ENCODE data around the gene FAM25G. TPM values are rescaled to one million over a fixed set of nuclear protein-coding genes. Genes with fewer than 3 reads are reported as not detected.
A peak's percentile ranks its signal among the peaks of the same experiment; 100 is the strongest.
"Not testable (repeated sequence)": the region's sequence is repeated elsewhere in the genome, so short reads cannot be mapped to it uniquely, and the experiment has no call there.

Gene FAM25G
- total and polyA plus RNA-seq, 2 of the 13 experiments (the other 11 are each of a cell fraction or from before 2014, with no cell fraction given): not detected

- H3K4me2 ChIP-seq (ENCODE audit: low read depth, low read length): peak overlapping the region; percentile 19; the same call in 1 of the 2 replicates
- H3K27me3 ChIP-seq (ENCODE audit: control insufficient read depth in 1 of 2, insufficient read depth in 2 of 2, low read length in 2 of 2): peaks cover 7 to 28% of the 10 kb centered on the region in 2 experiments; a peak in 4 of 5 replicates
- no peaks in the 10 kb centered on the region for H4K20me1 ChIP-seq (ENCODE audit: insufficient read depth, low read length)
- ATAC-seq (peak; percentile 36), DNase-seq (ENCODE audit: low spot score) (no peak), FAIRE-seq (no peak)
- ChIA-PET POLR2A (no interaction called here), CTCF (ENCODE audit: low intra/inter-chr PET ratio, low total read pairs) (no interaction called here)
- intact Hi-C loops (cut with micrococcal nuclease; ENCODE audit: unreplicated experiment): no loop called here
- H3K9me3 ChIP-seq (ENCODE audit: low read length): no peaks in the 10 kb centered on the region
- TF ChIP-seq HCFC1 (IDR thresholded peaks at IDR 0.05; ENCODE audit: low read depth, low read length) (no peak), ZBTB34 (CRISPR knock-in tag; IDR thresholded peaks at IDR 0.05) (no peak)
- H2AFZ ChIP-seq (ENCODE audit: low read length): no peak overlapping the region
- H3K4me3 ChIP-seq (replicated peaks in 1 of 3; ENCODE audit: insufficient read depth in 1 of 3, low read depth in 2 of 3, low read length in 3 of 3): 0 out of 6 replicates have a peak overlapping the region, but pooled peaks of 1 of the 3 experiments have one; percentile 17
- H3K4me1 ChIP-seq (ENCODE audit: insufficient read depth, low read length): peaks cover 33% of the 10 kb centered on the region
- in situ Hi-C loops (cut with HindIII; ENCODE audit: extremely low pct_ligation_motif_present, low pct_unique_long_range_greater_than_20kb): no loop called here
- BruUV-seq (replicated peaks): no TSS peak
- no peaks in the 10 kb centered on the region for H3K79me2 ChIP-seq (ENCODE audit: insufficient read depth, low read length)
- H3K27ac ChIP-seq (ENCODE audit: extremely low read length, insufficient read depth, low read length): no peak overlapping the region
- 0% methylated on average over 2 of the region's 8 CpGs for WGBS (ENCODE audit: low lambda C conversion rate)
- no peak overlapping the region for H3K9ac ChIP-seq (ENCODE audit: insufficient read depth, low read depth, low read length)
- H3K36me3 ChIP-seq (replicated peaks in 1 of 2; ENCODE audit: control insufficient read depth in 1 of 2, insufficient read depth in 2 of 2, low read length in 2 of 2): no peaks in the 10 kb centered on the region
These were observed 35.3 kb downstream of the FAM25G start for GRCh38 chr10:47456079-47456785.

- H3K9ac ChIP-seq (ENCODE audit: insufficient read depth, low read depth, low read length); FAIRE-seq: not testable (repeated sequence)
- WGBS (ENCODE audit: low lambda C conversion rate): 31% methylated on average over 9 of the region's 9 CpGs
These were observed 36.0 kb downstream of the FAM25G start for GRCh38 chr10:47455350-47456078.

More at GRCh38 chr10:47455350-47456078, 36.0 kb downstream of the FAM25G start:
- H2AFZ ChIP-seq (ENCODE audit: low read length); in situ Hi-C loops (cut with HindIII; ENCODE audit: extremely low pct_ligation_motif_present, low pct_unique_long_range_greater_than_20kb); BruUV-seq (replicated peaks); H4K20me1 ChIP-seq (ENCODE audit: insufficient read depth, low read length); ATAC-seq; CTCF ChIA-PET (ENCODE audit: low intra/inter-chr PET ratio, low total read pairs); H3K79me2 ChIP-seq (ENCODE audit: insufficient read depth, low read length); H3K36me3 ChIP-seq (replicated peaks in 1 of 2; ENCODE audit: control insufficient read depth in 1 of 2, insufficient read depth in 2 of 2, low read length in 2 of 2); H3K27ac ChIP-seq (ENCODE audit: extremely low read length, insufficient read depth, low read length); POLR2A ChIA-PET; H3K4me3 ChIP-seq (replicated peaks in 1 of 3; ENCODE audit: insufficient read depth in 1 of 3, low read depth in 2 of 3, low read length in 3 of 3); DNase-seq (ENCODE audit: low spot score); H3K9me3 ChIP-seq (ENCODE audit: low read length); intact Hi-C loops (cut with micrococcal nuclease; ENCODE audit: unreplicated experiment): not testable (repeated sequence)
- H3K4me1 ChIP-seq (ENCODE audit: insufficient read depth, low read length): peaks cover 33% of the 10 kb centered on the region
- H3K4me2 ChIP-seq (ENCODE audit: low read depth, low read length): peak overlapping the region; percentile 2; the same call in 1 of the 2 replicates
- peaks cover 9 to 35% of the 10 kb centered on the region in 2 experiments; a peak in 4 of 5 replicates for H3K27me3 ChIP-seq (ENCODE audit: control insufficient read depth in 1 of 2, insufficient read depth in 2 of 2, low read length in 2 of 2)

Data from HepG2 (cell line).